HK-2 (cell line): ENCODE results near the gene SNRNP40.
"Not testable (repeated sequence)": the region's sequence is repeated elsewhere in the genome, so short reads cannot be mapped to it uniquely, and the experiment has no call there.

Experiments used
- DNase-seq: peaks from one replicate; pipeline ENCODE4 v3.0.0-alpha.2; 2018; ENCODE audit not compliant: unreplicated experiment

Gene SNRNP40

GRCh38 chr1:31282426-31282825 is 14.2 kb downstream of the SNRNP40 start:
- not testable (repeated sequence) for DNase-seq

GRCh38 chr1:31273619-31274018 is 23.0 kb downstream of the SNRNP40 start:
- DNase-seq: no peak

- no peak for DNase-seq
Observed at GRCh38 chr1:31272369-31272768, 24.2 kb downstream of the SNRNP40 start.

GRCh38 chr1:31266547-31266946 is 30.0 kb downstream of the SNRNP40 start:
- no peak for DNase-seq

GRCh38 chr1:31264790-31265386 is 31.7 kb downstream of the SNRNP40 start:
- no peak for DNase-seq

- no peak for DNase-seq
Observed at GRCh38 chr1:31263408-31263807, 33.2 kb downstream of the SNRNP40 start.

- not testable (repeated sequence) for DNase-seq
Observed at GRCh38 chr1:31262393-31262792, 34.2 kb downstream of the SNRNP40 start.

- no peak for DNase-seq
Observed at GRCh38 chr1:31261916-31262315, 34.7 kb downstream of the SNRNP40 start.

- DNase-seq: no peak
Observed at GRCh38 chr1:31259746-31260145, 36.8 kb downstream of the SNRNP40 start.

GRCh38 chr1:31258581-31258980 is 38.0 kb downstream of the SNRNP40 start:
- DNase-seq: no peak

GRCh38 chr1:31257213-31257612 is 39.4 kb downstream of the SNRNP40 start:
- DNase-seq: no peak

- DNase-seq: no peak
Observed at GRCh38 chr1:31249854-31250253, 46.7 kb downstream of the SNRNP40 start.

GRCh38 chr1:31248276-31248675 is 48.3 kb downstream of the SNRNP40 start:
- DNase-seq: no peak

GRCh38 chr1:31244326-31244725 is 52.3 kb downstream of the SNRNP40 start:
- no peak for DNase-seq

GRCh38 chr1:31243501-31244286 is 52.9 kb downstream of the SNRNP40 start:
- peak; percentile 18 for DNase-seq

GRCh38 chr1:31241321-31241720 is 55.3 kb downstream of the SNRNP40 start:
- no peak for DNase-seq

GRCh38 chr1:31239653-31240241 is 56.8 kb downstream of the SNRNP40 start, which contains the start of gene NKAIN1:
Gene NKAIN1, minus strand, starts transcription at chr1:31239887. Its CDS starts 340 bp downstream, at chr1:31239547.
- peak; percentile 21 for DNase-seq

GRCh38 chr1:31238986-31239613 is 57.5 kb downstream of the SNRNP40 start:
- DNase-seq: peak; percentile 13

- no peak for DNase-seq
Observed at GRCh38 chr1:31238612-31238985, 58.0 kb downstream of the SNRNP40 start.

GRCh38 chr1:31234870-31235269 is 61.7 kb downstream of the SNRNP40 start:
- no peak for DNase-seq

GRCh38 chr1:31234123-31234708 is 62.4 kb downstream of the SNRNP40 start:
- DNase-seq: no peak

- no peak for DNase-seq
Observed at GRCh38 chr1:31232689-31233088, 63.9 kb downstream of the SNRNP40 start.
